Caco-2 (cell line): Measurements from ENCODE around the gene SVOP. TPM values are rescaled to one million over a fixed set of nuclear protein-coding genes. Genes with fewer than 3 reads are reported as not detected.

ENCODE experiments used
- BruUV-seq: library from RNA; stranded (reverse); fragments of 400-500 nt; replicated peaks from 2 replicates; lab custom pipeline; 2021; lab: Mats Ljungman, UMichigan
- CTCF ChIA-PET: fragments of 300-600 bp; sonication (Branson Sonifier 250); formaldehyde crosslinking; loops from one replicate; lab custom pipeline; 2022; ENCODE audit warnings: antibody characterized with exemption; lab: Charles Lee
- POLR2A ChIA-PET: fragments of 300-600 bp; sonication (Branson Sonifier 250); formaldehyde crosslinking; loops from one replicate; lab custom pipeline; 2022; ENCODE audit warnings: antibody characterized with exemption; lab: Charles Lee
- DNase-seq, 2 experiments: peaks; one replicate each; pipeline versions ENCODE4 v3.0.0 to v3.0.0-alpha.2; 2020 to 2022
- H3K27me3 ChIP-seq: replicated peaks from 2 replicates; pipeline ENCODE4 v1.6.0; 2011; ENCODE audit warnings: low read length; ENCODE audit not compliant: control insufficient read depth, insufficient read depth
- H3K36me3 ChIP-seq: 2 replicates; pipeline ENCODE4 v1.5.1; 2011; ENCODE audit warnings: low read length; ENCODE audit not compliant: control insufficient read depth, insufficient read depth
- H3K4me1 ChIP-seq: fragments of 250-450 bp; sonication (Bioruptor Pico); 2 replicates; pipeline ENCODE4 v1.5.1; 2020; ENCODE audit warnings: mild to moderate bottlenecking
- H3K4me3 ChIP-seq: 2 replicates; pipeline ENCODE4 v1.5.1; 2011; ENCODE audit warnings: low read depth, mild to moderate bottlenecking, control low read depth, low read length
- H3K9me3 ChIP-seq: fragments of 250-450 bp; sonication (Bioruptor Pico); 2 replicates; pipeline ENCODE4 v1.5.1; 2020; ENCODE audit warnings: mild to moderate bottlenecking, moderate library complexity
- H3K27ac Mint-ChIP-seq: one replicate; pipeline ENCODE4 v1.8.0; 2022; ENCODE audit warnings: mixed read lengths; ENCODE audit not compliant: unreplicated experiment
- H3K27me3 Mint-ChIP-seq: one replicate; pipeline ENCODE4 v1.8.0; 2022; ENCODE audit warnings: mixed read lengths; ENCODE audit not compliant: insufficient read depth, unreplicated experiment
- H3K36me3 Mint-ChIP-seq: one replicate; pipeline ENCODE4 v1.8.0; 2022; ENCODE audit warnings: mild to moderate bottlenecking, mixed read lengths; ENCODE audit not compliant: insufficient read depth, unreplicated experiment
- H3K4me1 Mint-ChIP-seq: one replicate; pipeline ENCODE4 v1.8.0; 2022; ENCODE audit warnings: low read depth, mixed read lengths; ENCODE audit not compliant: unreplicated experiment
- H3K4me3 Mint-ChIP-seq: one replicate; pipeline ENCODE4 v1.8.0; 2022; ENCODE audit warnings: mild to moderate bottlenecking, moderate library complexity, mixed read lengths; ENCODE audit not compliant: unreplicated experiment
- H3K9me3 Mint-ChIP-seq: one replicate; pipeline ENCODE4 v1.8.0; 2022; ENCODE audit warnings: mixed read lengths; ENCODE audit not compliant: unreplicated experiment
- intact Hi-C: fragments of 100-400 bp; cut with micrococcal nuclease; formaldehyde crosslinking; loops from one replicate; pipeline ENCODE4 v1.10.0; 2022; ENCODE audit not compliant: unreplicated experiment
- total RNA-seq: library from RNA; stranded (reverse); gene quantifications from 2 replicates; pipeline ENCODE4 v1.2.3, GENCODE V29; 2022
- TF ChIP-seq, protein P1 (sequence below), 2 experiments: fragments of 200-600 bp in 1 of 2; IDR thresholded peaks; 1 replicate in 1 of 2; 2 replicates in 1 of 2; pipeline versions ENCODE4 v1.5.1 to v1.8.0; 2011 to 2022; ENCODE audit warnings: antibody characterized with exemption in 1 of 2, control low read depth in 1 of 2, inconsistent platforms in 1 of 2, low read depth in 1 of 2, low read length in 1 of 2, mild to moderate bottlenecking in 1 of 2, moderate library complexity in 1 of 2; ENCODE audit not compliant: insufficient read depth in 1 of 2, severe bottlenecking in 1 of 2, unreplicated experiment in 1 of 2

Gene SVOP
- total RNA-seq, 1 experiment from 2014 or later: 0.09 TPM

GRCh38 chr12:108910336-108910735 is 110.5 kb downstream of the SVOP start:
- no peaks in the 10 kb centered on the region for H3K36me3 ChIP-seq
- H3K27me3 ChIP-seq: no peaks in the 10 kb centered on the region
- CTCF ChIA-PET: no interaction called here
- peaks cover 38% of the 10 kb centered on the region for H3K4me1 ChIP-seq
- Mint-ChIP-seq H3K4me1 (peaks cover 20% of the 10 kb centered on the region), H3K27ac (no peak overlapping the region), H3K9me3 (no peaks in the 10 kb centered on the region), H3K4me3 (no peak overlapping the region), H3K36me3 (peaks cover 5% of the 10 kb centered on the region), H3K27me3 (no peaks in the 10 kb centered on the region)
- TSS peak; percentile 62 for BruUV-seq
- TF ChIP-seq, protein P1, sequence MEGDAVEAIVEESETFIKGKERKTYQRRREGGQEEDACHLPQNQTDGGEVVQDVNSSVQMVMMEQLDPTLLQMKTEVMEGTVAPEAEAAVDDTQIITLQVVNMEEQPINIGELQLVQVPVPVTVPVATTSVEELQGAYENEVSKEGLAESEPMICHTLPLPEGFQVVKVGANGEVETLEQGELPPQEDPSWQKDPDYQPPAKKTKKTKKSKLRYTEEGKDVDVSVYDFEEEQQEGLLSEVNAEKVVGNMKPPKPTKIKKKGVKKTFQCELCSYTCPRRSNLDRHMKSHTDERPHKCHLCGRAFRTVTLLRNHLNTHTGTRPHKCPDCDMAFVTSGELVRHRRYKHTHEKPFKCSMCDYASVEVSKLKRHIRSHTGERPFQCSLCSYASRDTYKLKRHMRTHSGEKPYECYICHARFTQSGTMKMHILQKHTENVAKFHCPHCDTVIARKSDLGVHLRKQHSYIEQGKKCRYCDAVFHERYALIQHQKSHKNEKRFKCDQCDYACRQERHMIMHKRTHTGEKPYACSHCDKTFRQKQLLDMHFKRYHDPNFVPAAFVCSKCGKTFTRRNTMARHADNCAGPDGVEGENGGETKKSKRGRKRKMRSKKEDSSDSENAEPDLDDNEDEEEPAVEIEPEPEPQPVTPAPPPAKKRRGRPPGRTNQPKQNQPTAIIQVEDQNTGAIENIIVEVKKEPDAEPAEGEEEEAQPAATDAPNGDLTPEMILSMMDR (IDR thresholded peaks at IDR 0.05; ENCODE audit: insufficient read depth in 1 of 2, low read depth in 1 of 2, low read length in 1 of 2, severe bottlenecking in 1 of 2, unreplicated experiment in 1 of 2): no peak
- intact Hi-C loops: no loop called here
- H3K4me3 ChIP-seq: no peak overlapping the region
- no peak for DNase-seq
- POLR2A ChIA-PET: no interaction called here
- no peaks in the 10 kb centered on the region for H3K9me3 ChIP-seq

DNA sequence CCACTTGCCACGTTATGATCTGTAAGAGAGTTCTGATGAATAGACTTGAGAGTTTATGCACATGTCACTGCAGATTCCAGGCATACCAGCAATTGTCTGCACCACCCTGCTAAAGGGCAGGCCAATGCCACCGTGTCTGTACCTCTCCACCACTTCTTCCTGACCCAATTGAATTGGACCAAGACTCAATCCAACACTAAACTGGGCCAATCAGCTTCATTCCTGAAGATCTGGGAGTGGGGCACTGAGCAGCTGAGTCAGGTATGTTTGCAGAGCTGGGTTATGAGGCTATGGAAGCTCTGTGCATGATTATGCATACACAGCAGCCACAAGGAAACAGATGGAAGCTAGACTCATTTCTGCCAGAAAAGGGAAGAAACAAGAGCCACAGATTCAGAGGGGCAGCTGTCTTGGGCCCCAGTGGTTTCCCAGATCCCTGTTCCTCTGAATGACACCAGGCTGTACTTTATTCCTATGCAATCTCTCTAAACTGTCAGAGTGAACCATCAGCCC is 113.0 kb downstream of the SVOP start:
- Mint-ChIP-seq H3K9me3 (no peaks in the 10 kb centered on the region), H3K27me3 (no peaks in the 10 kb centered on the region), H3K4me3 (no peak overlapping the region), H3K27ac (peak overlapping the region; percentile 0), H3K4me1 (peaks cover 20% of the 10 kb centered on the region), H3K36me3 (no peaks in the 10 kb centered on the region)
- H3K4me1 ChIP-seq: peaks cover 38% of the 10 kb centered on the region
- intact Hi-C loops: no loop called here
- TF ChIP-seq, protein P1 (IDR thresholded peaks at IDR 0.05; ENCODE audit: insufficient read depth in 1 of 2, low read depth in 1 of 2, low read length in 1 of 2, severe bottlenecking in 1 of 2, unreplicated experiment in 1 of 2): no peak
- DNase-seq: peak; percentile 65 to 70
- BruUV-seq: no TSS peak
- no peaks in the 10 kb centered on the region for H3K27me3 ChIP-seq
- H3K4me3 ChIP-seq: no peak overlapping the region
- no peaks in the 10 kb centered on the region for H3K9me3 ChIP-seq
- CTCF ChIA-PET: interaction anchor here (1.3 kb wide), 1 partner anchor 43 kb away, joined by 4 read pairs; no protein-coding TSS in a partner anchor
- H3K36me3 ChIP-seq: no peaks in the 10 kb centered on the region
- POLR2A ChIA-PET: interaction anchor here (0.9 to 1.1 kb wide), 2 partner anchors 51 to 75 kb away, joined by 3 to 4 read pairs; partner anchors contain the start of gene SSH1

GRCh38 chr12:108906971-108907370 is 113.9 kb downstream of the SVOP start:
- peaks cover 31% of the 10 kb centered on the region for H3K4me1 ChIP-seq
- TF ChIP-seq, protein P1 (IDR thresholded peaks at IDR 0.05; ENCODE audit: insufficient read depth in 1 of 2, low read depth in 1 of 2, low read length in 1 of 2, severe bottlenecking in 1 of 2, unreplicated experiment in 1 of 2): no peak
- no peak overlapping the region for H3K4me3 ChIP-seq
- no peaks in the 10 kb centered on the region for H3K27me3 ChIP-seq
- H3K9me3 ChIP-seq: no peaks in the 10 kb centered on the region
- H3K36me3 ChIP-seq: no peaks in the 10 kb centered on the region
- Mint-ChIP-seq H3K9me3 (no peaks in the 10 kb centered on the region), H3K36me3 (no peaks in the 10 kb centered on the region), H3K4me3 (no peak overlapping the region), H3K27me3 (no peaks in the 10 kb centered on the region), H3K4me1 (peaks cover 11% of the 10 kb centered on the region), H3K27ac (peak overlapping the region; percentile 0)
- no TSS peak for BruUV-seq
- intact Hi-C loops: no loop called here
- no peak for DNase-seq
- POLR2A ChIA-PET: no interaction called here
- CTCF ChIA-PET: interaction anchor here (0.7 kb wide), 1 partner anchor 789 kb away, joined by 4 read pairs; no protein-coding TSS in a partner anchor
